Suppressor macrophage treated with lipopolysaccharide for 4 hours (primary cell): Measurements from ENCODE around the gene NEDD4.
"Not testable (repeated sequence)": the region's sequence is repeated elsewhere in the genome, so short reads cannot be mapped to it uniquely, and the experiment has no call there.

Experiments
- DNase-seq: peaks from one replicate; pipeline ENCODE4 v3.0.0-alpha.2; 2020

The NEDD4 gene

DNA sequence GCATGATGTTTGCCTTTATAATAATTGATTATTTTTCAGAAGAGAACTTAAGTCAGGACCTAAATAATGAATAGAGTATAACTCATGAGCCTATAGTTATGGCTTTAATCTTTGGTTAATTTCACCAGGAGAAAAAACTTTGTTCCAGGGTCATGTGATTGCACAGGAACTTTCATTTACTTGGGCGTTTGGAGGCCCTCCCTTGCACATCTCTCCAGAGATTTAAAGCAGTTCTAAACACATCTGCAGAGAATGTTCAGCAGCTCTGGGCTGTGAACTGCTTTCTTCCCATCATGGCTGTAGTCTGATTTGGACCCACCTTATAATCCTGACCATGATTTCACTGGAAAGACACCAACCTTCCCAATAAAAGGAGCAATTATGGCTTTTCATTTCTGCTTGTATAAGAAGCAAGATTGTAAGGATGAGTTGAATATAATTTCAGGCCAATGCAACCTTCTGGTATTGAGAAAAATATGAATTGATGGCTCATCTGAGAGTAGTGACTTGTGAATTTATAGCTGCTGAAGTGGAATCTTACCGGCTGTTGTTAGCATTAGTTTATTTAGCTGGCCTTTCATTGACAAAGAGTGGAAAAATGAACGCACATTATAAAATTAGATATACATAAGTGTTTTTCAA is 169.6 kb downstream of the NEDD4 start:
- no peak for DNase-seq

- no peak for DNase-seq
Measured at GRCh38 chr15:55823191-55823670, 170.2 kb downstream of the NEDD4 start.

DNA sequence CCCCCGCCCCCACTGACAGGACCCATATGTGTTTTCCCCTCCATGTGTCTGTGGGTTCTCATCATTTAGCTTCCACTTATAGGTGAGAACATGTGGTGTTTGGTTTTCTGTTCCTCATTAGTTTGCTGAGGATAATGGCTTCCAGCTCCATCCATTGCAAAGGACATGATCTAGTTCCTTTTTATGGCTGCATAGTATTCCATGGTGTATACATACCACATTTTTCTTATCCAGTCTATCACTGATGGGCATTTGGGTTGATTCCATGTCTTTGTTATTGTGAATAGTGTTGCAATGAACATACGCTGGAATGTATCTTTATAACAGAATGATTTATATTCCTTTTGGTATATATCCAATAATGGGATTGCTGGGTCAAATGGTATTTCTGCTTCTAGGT is 171.7 kb downstream of the NEDD4 start:
- DNase-seq: not testable (repeated sequence)

GRCh38 chr15:55820043-55820442 is 173.4 kb downstream of the NEDD4 start:
- no peak for DNase-seq

DNA sequence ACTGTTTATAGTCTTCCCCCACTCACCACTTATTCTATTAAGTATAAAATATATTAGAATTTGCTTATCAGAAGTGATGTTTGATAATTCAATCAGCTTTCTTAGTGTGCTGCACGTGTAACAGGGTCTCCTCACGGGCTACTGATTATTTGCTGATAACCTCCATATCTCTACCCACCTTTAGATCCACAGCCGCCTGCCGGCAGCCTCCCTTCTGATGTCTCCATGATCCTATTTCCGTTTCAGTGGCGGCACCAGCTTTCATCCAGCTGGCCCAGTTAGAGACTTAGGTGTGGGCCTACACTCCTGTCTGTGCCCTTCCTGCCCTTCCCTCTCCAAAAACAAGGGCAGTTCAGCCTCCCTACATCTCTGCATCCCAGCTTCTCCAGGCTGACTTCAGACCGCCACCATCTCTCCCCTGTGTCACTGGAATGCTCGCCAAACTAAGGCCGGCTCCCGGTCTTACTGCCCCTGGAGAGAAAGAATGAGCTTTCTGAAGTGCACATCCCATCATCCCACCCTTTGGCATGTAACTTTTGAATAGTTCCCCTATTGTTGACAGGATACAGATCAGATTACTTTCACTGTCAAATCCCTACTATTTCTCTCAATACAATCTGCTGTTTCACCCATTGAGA is 173.9 kb downstream of the NEDD4 start:
- DNase-seq: no peak

GRCh38 chr15:55816017-55816416 is 177.4 kb downstream of the NEDD4 start:
- no peak for DNase-seq

DNA sequence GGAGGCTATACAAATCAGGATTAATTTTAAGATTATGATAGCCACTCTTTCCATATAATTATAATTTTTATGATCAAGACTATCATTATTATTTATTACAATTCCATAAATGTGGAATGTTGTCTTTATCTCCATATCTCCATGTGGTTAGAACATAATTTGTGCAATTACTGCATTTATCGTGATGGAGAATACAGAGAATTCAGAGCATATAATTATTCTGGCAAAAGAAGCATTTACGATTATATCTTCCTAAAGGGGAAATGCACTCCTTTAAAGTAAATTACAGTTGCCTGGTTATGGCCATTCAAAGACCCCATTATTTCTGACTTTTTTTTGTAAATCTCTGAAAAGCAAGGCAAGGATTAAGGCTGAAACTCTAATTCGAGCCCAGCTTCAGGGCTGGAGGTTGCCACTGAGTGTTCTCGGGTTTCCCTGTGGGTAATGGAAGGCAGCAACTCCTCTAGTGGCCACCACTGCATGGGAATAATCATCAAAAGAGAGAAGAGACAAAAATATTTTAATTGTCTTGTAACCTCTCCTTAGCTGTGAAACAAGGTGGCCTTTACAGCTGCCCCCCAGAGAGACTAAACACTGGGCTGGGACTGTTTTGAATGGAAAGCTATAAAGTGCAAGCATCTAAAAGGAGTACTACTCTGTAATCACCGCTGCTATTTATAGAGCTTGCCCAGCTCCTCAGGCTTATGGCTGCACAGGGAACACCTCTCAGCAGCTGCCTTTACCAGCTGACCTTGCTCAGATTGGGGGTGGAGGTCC is 190.6 kb downstream of the NEDD4 start:
- DNase-seq: no peak

GRCh38 chr15:55800216-55800615 is 193.2 kb downstream of the NEDD4 start:
- DNase-seq: no peak

DNA sequence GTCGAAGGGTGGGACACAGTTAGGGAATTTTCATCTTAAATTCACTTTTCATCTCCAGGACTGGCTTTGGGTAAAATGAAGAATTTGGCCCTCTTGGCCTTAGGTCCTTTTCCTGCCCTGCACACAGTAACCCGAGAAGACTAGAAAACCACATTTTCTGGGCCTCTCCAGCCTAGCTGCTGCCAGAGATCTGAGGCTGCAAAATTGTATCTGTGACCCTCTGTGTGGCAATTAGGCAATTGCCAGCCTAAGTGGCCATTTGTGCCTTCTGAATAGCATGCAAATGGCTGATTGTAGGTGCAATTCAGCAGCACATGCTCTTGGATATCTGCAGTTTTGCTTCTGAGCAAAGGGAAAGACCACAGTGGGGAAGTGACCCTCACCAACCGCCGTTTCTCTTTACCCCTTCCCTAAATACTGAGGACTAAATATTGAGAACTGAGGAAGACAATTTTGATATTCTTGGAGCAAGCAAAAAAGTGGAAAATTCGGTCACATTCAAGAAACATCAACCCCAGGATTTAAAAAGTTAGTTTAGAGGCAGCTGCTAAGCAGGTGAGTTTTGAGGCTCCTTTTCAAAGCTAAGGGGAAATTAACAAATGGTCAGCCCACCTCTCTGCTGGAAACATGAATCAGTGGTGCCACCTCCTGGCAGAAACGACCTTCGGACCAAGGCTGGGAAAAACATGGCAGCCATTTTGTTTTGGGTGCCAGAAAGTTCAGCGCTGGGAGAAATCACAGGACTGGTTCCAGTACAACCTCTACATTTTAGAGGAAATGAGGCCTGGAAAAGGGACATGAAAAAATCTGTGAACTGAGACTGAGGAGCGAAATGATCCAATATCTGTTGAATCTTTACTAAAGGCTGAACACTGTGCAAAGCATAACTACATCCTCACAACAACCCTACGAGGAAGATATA is 193.9 kb downstream of the NEDD4 start:
- peak; percentile 40 for DNase-seq

DNA sequence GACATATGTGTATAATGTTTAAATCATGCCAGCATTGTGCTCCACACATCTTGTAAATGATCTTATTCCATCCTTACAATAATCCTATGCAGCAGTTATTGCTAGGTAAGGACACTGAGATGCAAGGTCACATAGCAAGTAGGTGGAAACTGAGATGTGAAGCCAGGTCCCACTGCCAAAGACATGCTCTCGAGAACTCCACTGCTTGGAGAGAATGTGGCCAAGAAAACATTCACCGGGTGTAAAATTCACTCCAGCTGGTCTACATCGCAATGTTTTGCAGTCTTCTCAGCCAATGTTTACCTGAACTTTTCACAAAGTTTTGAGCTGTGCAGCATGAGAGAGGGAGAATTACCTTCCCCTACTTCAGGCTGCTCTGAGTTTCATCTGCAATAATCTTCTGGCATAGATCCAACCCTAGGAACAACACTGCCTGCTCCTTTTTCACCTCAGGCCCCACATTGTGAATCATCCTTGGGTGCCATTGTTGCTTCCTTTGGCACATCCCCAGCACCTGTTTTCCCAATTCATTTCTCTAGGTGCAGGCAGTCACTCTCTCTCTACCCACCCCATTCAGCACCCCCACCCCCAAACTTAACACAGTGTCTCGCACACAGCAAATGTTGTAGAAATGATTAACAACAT is 197.0 kb downstream of the NEDD4 start:
- no peak for DNase-seq

DNA sequence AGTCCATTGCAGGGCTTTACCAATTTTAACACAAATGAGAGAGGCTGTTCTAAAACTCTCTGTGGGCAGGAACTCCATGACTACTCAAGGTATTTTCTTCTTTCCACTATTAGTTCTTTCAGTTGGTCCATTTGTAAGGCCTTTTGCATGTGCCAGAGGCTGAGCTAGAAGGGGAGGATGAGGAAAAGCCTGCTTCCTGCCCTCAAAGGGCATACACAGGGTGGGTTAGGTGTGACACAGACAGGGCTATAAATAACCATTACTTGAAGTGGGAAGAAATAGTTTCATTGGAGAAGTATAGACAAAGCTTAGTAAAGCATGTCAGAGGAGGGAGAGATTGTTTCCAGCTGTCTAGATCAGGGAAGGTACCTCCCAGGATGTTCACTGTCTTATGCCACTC is 198.4 kb downstream of the NEDD4 start:
- DNase-seq: no peak

DNA sequence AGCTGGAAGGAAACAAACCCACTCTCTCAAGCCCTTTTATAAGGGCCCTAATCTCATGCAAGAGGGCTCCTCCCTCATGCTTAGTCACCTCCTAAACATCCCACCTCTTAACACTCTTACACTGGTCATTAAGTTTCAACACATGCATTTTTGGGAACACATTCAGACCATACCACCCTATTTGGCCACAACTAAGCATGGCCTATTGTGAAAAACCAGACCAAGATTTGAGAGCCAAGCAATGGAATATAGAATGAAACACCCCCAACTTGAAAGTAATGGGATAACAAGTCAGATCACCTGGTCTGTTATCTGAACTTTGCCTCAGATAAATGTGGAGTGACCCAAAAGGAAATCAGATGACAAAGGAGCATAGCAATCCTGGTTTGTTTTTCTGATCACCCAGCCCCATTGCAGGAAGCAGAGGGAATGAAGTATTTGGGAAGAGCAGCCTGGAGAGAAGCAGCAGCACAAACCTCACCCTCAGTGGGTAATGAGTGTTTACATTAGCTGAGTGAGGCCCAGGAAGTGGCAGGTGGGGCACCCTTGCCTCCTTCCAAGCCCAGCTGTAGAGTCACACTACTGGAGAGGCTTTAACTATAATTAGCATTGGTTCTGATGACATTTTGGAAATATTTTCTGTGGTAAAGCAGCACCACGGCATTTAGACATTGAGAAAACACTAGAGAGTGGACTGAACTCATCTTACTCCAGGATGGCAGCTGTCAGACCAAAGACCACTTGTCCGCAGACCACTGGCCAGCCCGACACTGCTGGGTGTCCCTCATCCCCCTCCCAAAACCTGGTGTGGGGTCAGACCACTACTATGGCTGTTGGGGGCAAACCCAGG is 201.6 kb downstream of the NEDD4 start:
- no peak for DNase-seq

GRCh38 chr15:55789066-55789660 is 204.2 kb downstream of the NEDD4 start:
- peak; percentile 28 for DNase-seq

- DNase-seq: no peak
Measured at GRCh38 chr15:55786341-55786740, 207.1 kb downstream of the NEDD4 start.

DNA sequence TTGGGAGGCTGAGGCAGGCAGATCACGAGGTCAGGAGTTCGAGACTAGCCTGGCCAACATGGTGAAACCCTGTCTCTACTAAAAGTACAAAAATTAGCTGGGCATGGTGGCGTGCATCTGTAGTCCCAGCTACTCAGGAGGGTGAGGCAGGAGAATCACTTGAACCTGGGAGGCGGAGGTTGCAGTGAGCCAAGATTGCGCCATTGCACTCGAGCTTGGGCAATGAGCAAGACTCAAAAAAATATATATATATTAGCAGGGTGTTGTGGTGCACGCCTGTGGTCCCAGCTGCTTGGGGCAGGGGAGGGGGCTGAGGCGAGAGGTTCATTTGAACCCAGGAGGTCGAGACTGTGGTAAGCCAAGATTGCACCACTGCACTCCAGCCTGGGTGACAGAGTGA is 207.8 kb downstream of the NEDD4 start:
- DNase-seq: not testable (repeated sequence)

DNA sequence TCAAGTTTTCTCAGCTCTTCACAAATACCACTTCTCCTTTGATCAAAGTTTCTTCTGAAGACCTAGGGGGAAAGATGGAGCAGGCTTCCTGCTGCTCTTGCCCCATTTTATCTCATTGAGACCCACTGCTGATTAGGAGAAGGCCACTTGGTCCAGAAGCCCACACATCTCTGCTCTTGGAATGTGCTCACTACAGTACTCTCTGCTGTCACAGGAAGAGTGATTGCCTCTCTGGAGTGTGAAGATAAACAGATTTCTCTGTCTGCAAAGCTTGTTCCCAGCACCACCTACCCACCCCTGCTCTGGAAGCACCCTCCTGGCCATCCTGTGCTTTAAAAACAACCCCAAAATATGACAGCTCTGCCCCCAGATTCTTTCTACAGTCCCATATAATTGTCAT is 209.1 kb downstream of the NEDD4 start:
- no peak for DNase-seq

DNA sequence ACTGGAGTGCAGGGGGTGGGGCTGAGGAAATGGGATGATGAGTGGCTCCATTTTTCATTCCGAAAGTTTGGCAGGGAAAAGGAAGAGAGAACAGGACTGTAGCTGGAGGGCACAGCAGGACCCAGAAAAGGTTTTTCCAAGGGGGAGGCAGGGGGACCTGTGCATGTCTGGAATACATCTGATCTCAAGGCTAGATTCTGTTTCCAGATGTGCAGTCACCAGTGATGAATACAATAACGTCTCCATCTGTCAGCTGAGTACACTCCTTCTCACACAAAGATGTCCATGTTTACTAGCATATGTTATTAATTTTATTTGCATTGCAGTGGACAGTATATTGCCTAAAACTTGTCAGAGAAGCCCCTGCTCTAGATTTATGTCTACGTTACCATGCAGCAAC is 210.5 kb downstream of the NEDD4 start:
- DNase-seq: no peak

DNA sequence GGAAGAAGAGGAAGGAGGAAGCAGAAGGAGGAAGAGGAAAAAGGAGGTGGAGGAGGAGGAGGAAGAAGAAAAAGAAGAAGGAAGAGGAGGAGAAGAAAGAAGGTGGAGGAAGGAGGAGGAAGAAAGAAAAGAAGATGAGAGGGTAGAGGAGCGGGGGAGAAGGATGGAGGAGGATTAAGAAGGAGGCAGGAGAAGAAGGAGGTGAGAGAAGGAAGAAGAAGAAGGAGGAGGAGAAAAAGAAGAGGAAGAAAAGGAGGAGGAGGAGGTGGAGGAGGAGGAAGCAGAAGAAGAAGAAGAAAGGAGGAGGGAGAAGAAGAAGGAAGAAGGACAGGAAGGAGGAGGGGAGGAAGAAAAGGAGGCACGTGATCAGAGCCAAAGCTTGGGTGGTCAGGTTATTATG is 213.1 kb downstream of the NEDD4 start:
- no peak for DNase-seq

DNA sequence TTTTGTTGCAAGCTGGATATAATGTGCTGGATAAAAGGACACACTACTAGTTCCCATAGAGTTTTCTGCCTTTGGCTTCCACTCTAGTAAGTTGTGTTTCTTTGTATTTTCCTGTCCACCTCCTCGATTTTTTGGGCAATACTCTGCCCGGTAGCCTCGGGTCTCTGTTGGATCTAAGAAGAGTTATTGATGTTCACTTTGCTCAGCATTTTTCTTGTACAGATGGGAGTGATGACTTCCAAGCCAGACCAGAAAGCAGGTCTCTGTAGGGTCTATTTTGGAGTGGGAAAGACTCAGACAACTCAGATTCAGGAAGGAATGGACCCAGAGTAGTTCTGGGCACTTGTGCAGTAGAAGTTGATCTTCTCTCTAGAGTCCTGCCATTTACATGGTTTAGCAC is 214.5 kb downstream of the NEDD4 start:
- DNase-seq: no peak
